Mesenchymal stem cell (in vitro differentiated cells and primary cell): ENCODE measurements around the gene DTNB.

ENCODE experiments used
- DNase-seq: peaks from one replicate; pipeline ENCODE4 v3.0.0-alpha.2; 2013
- H2AFZ ChIP-seq: one replicate; pipeline ENCODE4 v1.6.1; 2013; ENCODE audit warnings: low read depth, mild to moderate bottlenecking, control low read depth, inconsistent platforms, low read length, moderate library complexity
- H2AK5ac ChIP-seq: 2 replicates; pipeline ENCODE4 v1.6.1; 2013; ENCODE audit warnings: low read length, moderate library complexity, mild to moderate bottlenecking, inconsistent platforms; ENCODE audit not compliant: severe bottlenecking
- H2BK120ac ChIP-seq: one replicate; pipeline ENCODE4 v1.6.1; 2013; ENCODE audit warnings: low read depth, mild to moderate bottlenecking, inconsistent platforms, low read length, moderate library complexity
- H2BK12ac ChIP-seq, 2 experiments: one replicate each; pipeline ENCODE4 v1.6.1; 2013; ENCODE audit warnings: inconsistent platforms in 2 of 2, low read length in 2 of 2, mild to moderate bottlenecking in 2 of 2, moderate library complexity in 2 of 2, control low read depth in 1 of 2
- H2BK15ac ChIP-seq: one replicate; pipeline ENCODE4 v1.6.1; 2013; ENCODE audit warnings: mild to moderate bottlenecking, low read depth, inconsistent platforms; ENCODE audit not compliant: poor library complexity, severe bottlenecking
- H2BK5ac ChIP-seq: 2 replicates; pipeline ENCODE4 v1.6.1; 2013; ENCODE audit warnings: low read depth, mild to moderate bottlenecking, low read length, control low read depth, inconsistent platforms; ENCODE audit not compliant: poor library complexity, severe bottlenecking
- H3K14ac ChIP-seq, 2 experiments: one replicate each; pipeline ENCODE4 v1.6.1; 2013; ENCODE audit warnings: inconsistent platforms in 2 of 2, low read length in 2 of 2, control low read depth in 1 of 2, mild to moderate bottlenecking in 1 of 2, moderate library complexity in 1 of 2
- H3K18ac ChIP-seq, 2 experiments: one replicate each; pipeline ENCODE4 v1.6.1; 2013; ENCODE audit warnings: inconsistent platforms in 2 of 2, low read length in 2 of 2, control low read depth in 1 of 2, low read depth in 1 of 2, mild to moderate bottlenecking in 1 of 2
- H3K23ac ChIP-seq, 2 experiments: one replicate each; pipeline ENCODE4 v1.6.1; 2013; ENCODE audit warnings: inconsistent platforms in 2 of 2, low read length in 2 of 2, mild to moderate bottlenecking in 2 of 2, moderate library complexity in 2 of 2, control low read depth in 1 of 2
- H3K27ac ChIP-seq: 2 replicates; pipeline ENCODE4 v1.5.1; 2013; ENCODE audit warnings: mild to moderate bottlenecking, moderate library complexity, low read length, control low read depth, inconsistent platforms; ENCODE audit not compliant: poor library complexity, severe bottlenecking
- H3K27me3 ChIP-seq, 2 experiments: 2 replicates each; pipeline versions ENCODE4 v1.6.1 to v1.7.0; 2013; ENCODE audit warnings: low read length in 2 of 2, mild to moderate bottlenecking in 2 of 2, moderate library complexity in 2 of 2, control low read depth in 1 of 2, inconsistent platforms in 1 of 2; ENCODE audit not compliant: control insufficient read depth in 1 of 2, insufficient read depth in 1 of 2
- H3K36me3 ChIP-seq, 2 experiments: 2 replicates each; pipeline versions ENCODE4 v1.6.1 to v1.7.0; 2013; ENCODE audit warnings: low read length in 2 of 2, control low read depth in 1 of 2, inconsistent platforms in 1 of 2, low read depth in 1 of 2, mild to moderate bottlenecking in 1 of 2; ENCODE audit not compliant: insufficient read depth in 2 of 2, control insufficient read depth in 1 of 2
- H3K4ac ChIP-seq, 2 experiments: one replicate each; pipeline ENCODE4 v1.6.1; 2013; ENCODE audit warnings: inconsistent platforms in 2 of 2, low read length in 2 of 2, mild to moderate bottlenecking in 2 of 2, moderate library complexity in 2 of 2, control low read depth in 1 of 2, low read depth in 1 of 2
- H3K4me1 ChIP-seq: 2 replicates; pipeline ENCODE4 v1.6.1; 2013; ENCODE audit warnings: low read depth, low read length, control low read depth; ENCODE audit not compliant: control insufficient read depth, insufficient read depth
- H3K4me2 ChIP-seq: 2 replicates; pipeline ENCODE4 v1.6.1; 2013; ENCODE audit warnings: low read length, mild to moderate bottlenecking, inconsistent platforms; ENCODE audit not compliant: poor library complexity, severe bottlenecking
- H3K4me3 ChIP-seq, 2 experiments: 2 replicates each; pipeline versions ENCODE4 v1.5.1 to v1.7.0; 2013; ENCODE audit warnings: low read length in 2 of 2, mild to moderate bottlenecking in 2 of 2, control low read depth in 1 of 2, low read depth in 1 of 2; ENCODE audit not compliant: insufficient read depth in 1 of 2
- H3K79me1 ChIP-seq: replicated peaks from 2 replicates; pipeline ENCODE4 v1.6.1; 2013; ENCODE audit warnings: mild to moderate bottlenecking, control low read depth, low read length, inconsistent platforms; ENCODE audit not compliant: poor library complexity, severe bottlenecking
- H3K9ac ChIP-seq: 2 replicates; pipeline ENCODE4 v1.7.0; 2013; ENCODE audit warnings: mild to moderate bottlenecking, low read length, moderate library complexity
- H3K9me3 ChIP-seq: 2 replicates; pipeline ENCODE4 v1.7.0; 2013; ENCODE audit warnings: mild to moderate bottlenecking, low read length; ENCODE audit not compliant: control insufficient read depth
- H4K8ac ChIP-seq: one replicate; pipeline ENCODE4 v1.6.1; 2013; ENCODE audit warnings: inconsistent platforms, mild to moderate bottlenecking, low read length, moderate library complexity
- H4K91ac ChIP-seq: one replicate; pipeline ENCODE4 v1.6.1; 2013; ENCODE audit warnings: mild to moderate bottlenecking, low read length, inconsistent platforms
- WGBS: methylation state at CpG from one replicate; pipeline ENCODE4 v1.1.7; 2013; ENCODE audit warnings: mixed read lengths; 5-methylcytosine and 5-hydroxymethylcytosine counted together

Gene DTNB

DNA sequence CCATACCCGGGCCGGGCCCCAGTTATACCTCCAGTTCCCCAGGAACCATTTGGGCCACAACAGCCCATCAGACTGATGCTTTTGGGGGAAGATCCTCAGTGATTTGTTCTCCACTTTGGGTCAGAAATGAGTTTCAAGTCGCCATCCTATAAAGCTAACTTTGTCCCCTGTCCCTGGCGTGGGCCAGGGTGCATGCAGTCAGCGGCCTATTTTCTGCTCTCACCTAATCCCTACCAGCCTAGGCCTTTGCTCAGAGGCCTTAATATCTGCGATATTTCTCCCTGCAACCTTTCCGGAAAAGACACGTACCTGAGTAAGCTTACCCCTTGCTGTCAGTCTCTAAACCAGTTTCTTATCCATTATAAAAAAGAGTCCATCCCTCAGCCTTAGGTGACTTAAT, 338.9 kb downstream of the DTNB start:
- no peak overlapping the region for H2BK5ac ChIP-seq
- no peak overlapping the region for H3K14ac ChIP-seq
- H3K23ac ChIP-seq, result no peak overlapping the region
- no peak overlapping the region for H2AK5ac ChIP-seq
- no peak overlapping the region for H2AFZ ChIP-seq
- H3K79me1 ChIP-seq, result peaks cover 67% of the 10 kb centered on the region
- H3K18ac ChIP-seq, result no peak overlapping the region
- H4K8ac ChIP-seq, result no peak overlapping the region
- H3K4me3 ChIP-seq, result no peak overlapping the region
- H3K4me2 ChIP-seq, result no peak overlapping the region
- H2BK12ac ChIP-seq, result no peak overlapping the region
- no peaks in the 10 kb centered on the region for H3K27me3 ChIP-seq
- H3K4ac ChIP-seq, result no peak overlapping the region
- no peak overlapping the region for H2BK120ac ChIP-seq
- H3K4me1 ChIP-seq, result peaks cover 24% of the 10 kb centered on the region
- WGBS, result 86% methylated on average over 8 of the region's 8 CpGs
- H3K36me3 ChIP-seq, result peaks cover 0 to 26% of the 10 kb centered on the region in 2 experiments
- DNase-seq, result no peak
- no peaks in the 10 kb centered on the region for H3K9me3 ChIP-seq
- H3K9ac ChIP-seq, result no peak overlapping the region
- no peak overlapping the region for H3K27ac ChIP-seq
- H4K91ac ChIP-seq, result no peak overlapping the region
- H2BK15ac ChIP-seq, result no peak overlapping the region

DNA sequence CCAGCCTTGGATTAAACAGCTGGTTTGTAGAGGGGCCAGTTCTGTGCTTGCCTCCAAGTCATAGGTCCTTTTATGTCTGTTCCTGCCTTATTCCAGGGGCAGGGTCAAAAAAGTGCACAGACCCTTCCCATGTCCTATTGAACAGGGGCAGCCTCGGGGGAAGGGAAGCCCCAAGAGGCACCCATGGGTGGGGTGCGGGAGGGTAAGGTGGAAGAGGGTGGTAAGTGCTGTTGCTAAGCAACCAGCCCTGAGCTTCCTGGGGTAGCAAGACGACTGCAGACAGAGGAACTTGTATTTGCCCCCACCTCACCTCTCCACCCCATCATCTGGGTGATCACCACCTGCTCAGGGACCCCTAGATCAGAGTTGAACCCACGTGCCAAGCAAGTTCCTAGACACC, 339.4 kb downstream of the DTNB start:
- no peak overlapping the region for H4K8ac ChIP-seq
- no peak for DNase-seq
- H4K91ac ChIP-seq, result no peak overlapping the region
- no peak overlapping the region for H3K4ac ChIP-seq
- no peak overlapping the region for H2BK12ac ChIP-seq
- H3K27ac ChIP-seq, result no peak overlapping the region
- H3K4me3 ChIP-seq, result no peak overlapping the region
- H2AFZ ChIP-seq, result no peak overlapping the region
- H3K79me1 ChIP-seq, result peaks cover 70% of the 10 kb centered on the region
- H2BK15ac ChIP-seq, result no peak overlapping the region
- H3K4me2 ChIP-seq, result no peak overlapping the region
- H3K36me3 ChIP-seq, result peaks cover 0 to 25% of the 10 kb centered on the region in 2 experiments
- H2BK120ac ChIP-seq, result no peak overlapping the region
- peaks cover 21% of the 10 kb centered on the region for H3K4me1 ChIP-seq
- no peak overlapping the region for H3K18ac ChIP-seq
- H3K14ac ChIP-seq, result no peak overlapping the region
- WGBS, result 78% methylated on average over 3 of the region's 4 CpGs
- H3K9ac ChIP-seq, result no peak overlapping the region
- H2AK5ac ChIP-seq, result no peak overlapping the region
- H3K27me3 ChIP-seq, result no peaks in the 10 kb centered on the region
- no peak overlapping the region for H3K23ac ChIP-seq
- no peak overlapping the region for H2BK5ac ChIP-seq
- H3K9me3 ChIP-seq, result no peaks in the 10 kb centered on the region

DNA sequence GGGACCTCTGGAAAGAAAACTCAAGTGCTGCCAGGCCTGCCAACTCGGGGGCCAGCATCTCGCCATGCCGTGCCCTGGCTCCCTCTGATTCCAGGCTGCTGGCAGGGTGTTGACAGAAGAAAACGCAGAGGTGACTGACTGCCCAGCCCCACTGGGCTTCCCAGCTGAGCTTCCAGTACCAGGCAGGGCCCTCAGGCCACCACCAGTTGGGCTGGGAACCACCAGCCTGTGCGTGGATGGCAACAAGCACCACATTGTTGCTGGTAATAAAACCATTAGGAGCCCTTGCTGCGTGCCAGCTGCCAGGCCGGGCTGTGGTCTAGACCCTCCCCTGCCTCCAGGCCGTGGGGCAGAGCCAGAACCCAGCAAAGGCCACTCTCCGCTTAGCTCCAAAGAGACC, 340.8 kb downstream of the DTNB start:
- peaks cover 17% of the 10 kb centered on the region for H3K4me1 ChIP-seq
- H2BK120ac ChIP-seq, result no peak overlapping the region
- H3K27me3 ChIP-seq, result no peaks in the 10 kb centered on the region
- H3K79me1 ChIP-seq, result peaks cover 74% of the 10 kb centered on the region
- H3K9me3 ChIP-seq, result no peaks in the 10 kb centered on the region
- no peak overlapping the region for H4K8ac ChIP-seq
- DNase-seq, result no peak
- no peak overlapping the region for H3K18ac ChIP-seq
- H3K27ac ChIP-seq, result no peak overlapping the region
- H3K4me3 ChIP-seq, result no peak overlapping the region
- H3K14ac ChIP-seq, result no peak overlapping the region
- H2BK12ac ChIP-seq, result no peak overlapping the region
- H2BK15ac ChIP-seq, result no peak overlapping the region
- H4K91ac ChIP-seq, result no peak overlapping the region
- no peak overlapping the region for H3K4me2 ChIP-seq
- H3K36me3 ChIP-seq, result peaks cover 0 to 24% of the 10 kb centered on the region in 2 experiments
- H3K23ac ChIP-seq, result no peak overlapping the region
- no peak overlapping the region for H2BK5ac ChIP-seq
- H2AFZ ChIP-seq, result no peak overlapping the region
- H2AK5ac ChIP-seq, result no peak overlapping the region
- H3K4ac ChIP-seq, result no peak overlapping the region
- H3K9ac ChIP-seq, result no peak overlapping the region
- WGBS, result 92% methylated on average over 9 of the region's 9 CpGs

DNA sequence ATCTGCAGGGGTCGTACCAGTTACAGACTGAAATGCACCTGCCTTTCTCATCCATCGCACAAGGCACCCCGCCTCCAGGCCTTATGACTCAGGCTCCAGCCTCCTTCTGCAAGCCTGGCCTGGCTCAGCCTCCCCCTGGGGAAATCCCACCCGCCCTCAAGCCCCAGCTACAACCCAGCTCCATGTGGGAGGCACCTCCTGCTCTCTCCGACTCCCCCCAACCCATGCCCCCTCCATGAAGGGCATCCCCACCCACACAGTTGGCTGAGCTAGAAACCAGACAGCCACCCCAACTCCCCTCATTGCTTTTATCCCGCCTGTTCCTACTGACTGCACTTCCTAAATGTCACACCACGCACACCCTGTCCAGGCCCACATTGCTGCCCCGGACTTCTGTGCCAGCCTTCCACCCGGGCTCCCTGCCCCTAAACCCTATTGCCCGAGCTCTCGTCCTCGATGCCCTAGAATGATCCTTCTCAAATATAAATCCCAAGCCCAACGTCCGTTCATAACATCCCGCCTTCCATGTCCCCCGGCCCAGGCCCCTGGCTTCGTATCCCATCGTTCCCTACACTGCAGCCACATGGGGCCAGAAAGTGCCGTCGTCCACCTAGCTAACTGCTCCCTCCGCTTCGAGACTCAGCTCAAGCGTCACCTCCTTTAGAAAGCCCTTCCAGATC, 341.6 kb downstream of the DTNB start:
- Histone ChIP-seq H3K9ac (no peak overlapping the region), H2BK15ac (no peak overlapping the region)
- WGBS, result 93% methylated on average over 23 of the region's 23 CpGs

More for the DNA sequence above, 341.6 kb downstream of the DTNB start:
- H3K4me1 ChIP-seq, result peaks cover 12% of the 10 kb centered on the region
- H3K27ac ChIP-seq, result no peak overlapping the region
- peaks cover under 1% of the 10 kb centered on the region for H3K9me3 ChIP-seq
- H2BK5ac ChIP-seq, result no peak overlapping the region
- DNase-seq, result no peak
- no peak overlapping the region for H3K4me2 ChIP-seq
- no peaks in the 10 kb centered on the region for H3K27me3 ChIP-seq
- H3K18ac ChIP-seq, result no peak overlapping the region
- H3K4me3 ChIP-seq, result no peak overlapping the region
- no peak overlapping the region for H2BK12ac ChIP-seq
- no peak overlapping the region for H3K4ac ChIP-seq
- H3K14ac ChIP-seq, result no peak overlapping the region
- H2AFZ ChIP-seq, result no peak overlapping the region
- no peak overlapping the region for H2BK120ac ChIP-seq
- peaks cover 76% of the 10 kb centered on the region for H3K79me1 ChIP-seq
- no peak overlapping the region for H3K23ac ChIP-seq
- no peak overlapping the region for H4K91ac ChIP-seq
- peak overlapping the region; percentile 36 for H4K8ac ChIP-seq
- peaks cover 3 to 26% of the 10 kb centered on the region in 2 experiments for H3K36me3 ChIP-seq
- H2AK5ac ChIP-seq, result no peak overlapping the region
